Coronary artery (tissue), 2 donors: ENCODE results near the gene KHDC3L.

Experiments used
- DNase-seq: peaks from one replicate; pipeline ENCODE4 v3.0.0-alpha.2; 2017; ENCODE audit warnings: low spot score
- H3K27ac ChIP-seq, 2 donors: fragments of 200-600 bp; sonication (generic); one replicate each; pipeline ENCODE4 v1.5.1; 2016 to 2019
- H3K4me3 ChIP-seq: fragments of 200-600 bp; sonication (generic); 2 replicates; pipeline ENCODE4 v1.5.1; 2016; ENCODE audit warnings: mild to moderate bottlenecking, moderate library complexity
- TF ChIP-seq, protein P1 (sequence below): fragments of 200-600 bp; sonication (generic); IDR thresholded peaks from one replicate; pipeline ENCODE4 v1.5.1; 2019; ENCODE audit warnings: antibody characterized with exemption

Gene KHDC3L

DNA sequence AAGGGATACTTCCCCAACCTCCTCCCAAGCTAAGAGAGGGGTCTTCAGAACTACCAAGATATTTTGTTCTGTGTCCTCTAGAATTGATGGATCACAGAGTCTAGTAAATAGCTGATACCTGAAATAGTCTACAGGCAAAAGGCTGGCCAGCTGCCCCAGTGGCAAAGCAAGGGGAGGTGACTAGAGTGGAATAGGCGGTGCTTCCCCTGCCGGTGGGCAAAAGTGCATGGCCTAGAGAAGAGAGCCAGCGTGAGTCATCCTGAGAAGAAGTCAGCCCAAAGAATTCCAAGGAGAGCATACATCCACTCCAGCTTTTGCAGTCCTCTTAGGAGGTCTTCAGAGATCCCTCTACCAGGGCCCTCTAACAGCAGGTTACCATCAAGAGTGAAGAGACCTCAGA lies 23.1 kb upstream of the KHDC3L start:
- H3K4me3 ChIP-seq: no peak overlapping the region
- H3K27ac ChIP-seq: no peak overlapping the region
- TF ChIP-seq, protein P1, sequence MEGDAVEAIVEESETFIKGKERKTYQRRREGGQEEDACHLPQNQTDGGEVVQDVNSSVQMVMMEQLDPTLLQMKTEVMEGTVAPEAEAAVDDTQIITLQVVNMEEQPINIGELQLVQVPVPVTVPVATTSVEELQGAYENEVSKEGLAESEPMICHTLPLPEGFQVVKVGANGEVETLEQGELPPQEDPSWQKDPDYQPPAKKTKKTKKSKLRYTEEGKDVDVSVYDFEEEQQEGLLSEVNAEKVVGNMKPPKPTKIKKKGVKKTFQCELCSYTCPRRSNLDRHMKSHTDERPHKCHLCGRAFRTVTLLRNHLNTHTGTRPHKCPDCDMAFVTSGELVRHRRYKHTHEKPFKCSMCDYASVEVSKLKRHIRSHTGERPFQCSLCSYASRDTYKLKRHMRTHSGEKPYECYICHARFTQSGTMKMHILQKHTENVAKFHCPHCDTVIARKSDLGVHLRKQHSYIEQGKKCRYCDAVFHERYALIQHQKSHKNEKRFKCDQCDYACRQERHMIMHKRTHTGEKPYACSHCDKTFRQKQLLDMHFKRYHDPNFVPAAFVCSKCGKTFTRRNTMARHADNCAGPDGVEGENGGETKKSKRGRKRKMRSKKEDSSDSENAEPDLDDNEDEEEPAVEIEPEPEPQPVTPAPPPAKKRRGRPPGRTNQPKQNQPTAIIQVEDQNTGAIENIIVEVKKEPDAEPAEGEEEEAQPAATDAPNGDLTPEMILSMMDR: no peak
- DNase-seq: no peak

DNA sequence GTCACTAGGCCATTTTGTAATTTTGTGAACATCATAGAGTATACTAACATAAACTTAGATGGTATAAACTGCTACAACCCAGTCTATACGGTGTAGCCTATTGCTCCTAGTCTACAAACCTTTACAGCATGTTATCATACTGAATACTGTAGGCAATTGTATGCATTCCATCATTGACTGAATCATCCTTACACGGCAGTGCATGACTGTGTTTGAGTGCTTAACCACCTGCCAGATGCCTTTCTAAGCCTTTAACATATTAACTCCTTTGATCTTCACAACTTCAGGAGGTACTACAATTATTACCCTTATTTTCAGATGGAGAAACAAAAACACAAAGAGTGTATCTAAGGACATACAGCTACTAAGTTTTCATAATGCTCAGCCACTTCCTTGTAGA lies 22.4 kb upstream of the KHDC3L start:
- TF ChIP-seq, protein P1: no peak
- H3K4me3 ChIP-seq: no peak overlapping the region
- DNase-seq: no peak
- H3K27ac ChIP-seq: no peak overlapping the region

GRCh38 chr6:73341335-73341734 lies 21.1 kb upstream of the KHDC3L start:
- H3K4me3 ChIP-seq: no peak overlapping the region

GRCh38 chr6:73342174-73342573 lies 20.3 kb upstream of the KHDC3L start:
- no peak for DNase-seq
- TF ChIP-seq, protein P1: no peak
- H3K4me3 ChIP-seq: no peak overlapping the region
- no peak overlapping the region for H3K27ac ChIP-seq

More at GRCh38 chr6:73341335-73341734, 21.1 kb upstream of the KHDC3L start:
- no peak for DNase-seq
- H3K27ac ChIP-seq: no peak overlapping the region
- TF ChIP-seq, protein P1: no peak

DNA sequence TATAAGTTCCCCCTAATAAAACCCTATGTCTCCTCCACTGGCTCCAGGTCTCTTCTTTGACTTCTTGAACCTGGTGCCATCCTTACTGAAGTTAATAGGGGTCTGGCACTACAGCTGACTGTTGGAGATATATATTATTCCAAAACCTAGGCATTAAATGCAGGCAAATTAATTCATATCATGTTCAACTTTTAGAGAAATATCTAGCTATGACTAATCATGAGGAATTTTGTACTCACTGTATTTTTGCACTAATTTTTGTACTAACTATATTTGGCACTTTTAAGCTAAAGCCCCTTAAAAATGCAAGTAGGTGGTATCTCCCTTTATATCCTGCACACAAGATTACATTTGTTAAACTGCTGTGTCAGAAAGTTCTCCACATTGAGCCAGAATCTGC lies 19.3 kb upstream of the KHDC3L start:
- H3K27ac ChIP-seq: no peak overlapping the region

GRCh38 chr6:73348550-73349204 lies 13.8 kb upstream of the KHDC3L start:
- H3K4me3 ChIP-seq: no peak overlapping the region
- TF ChIP-seq, protein P1: no peak
- H3K27ac ChIP-seq: no peak overlapping the region
- DNase-seq: no peak

More for the DNA sequence above, 19.3 kb upstream of the KHDC3L start:
- no peak for DNase-seq
- TF ChIP-seq, protein P1: no peak
- H3K4me3 ChIP-seq: no peak overlapping the region

DNA sequence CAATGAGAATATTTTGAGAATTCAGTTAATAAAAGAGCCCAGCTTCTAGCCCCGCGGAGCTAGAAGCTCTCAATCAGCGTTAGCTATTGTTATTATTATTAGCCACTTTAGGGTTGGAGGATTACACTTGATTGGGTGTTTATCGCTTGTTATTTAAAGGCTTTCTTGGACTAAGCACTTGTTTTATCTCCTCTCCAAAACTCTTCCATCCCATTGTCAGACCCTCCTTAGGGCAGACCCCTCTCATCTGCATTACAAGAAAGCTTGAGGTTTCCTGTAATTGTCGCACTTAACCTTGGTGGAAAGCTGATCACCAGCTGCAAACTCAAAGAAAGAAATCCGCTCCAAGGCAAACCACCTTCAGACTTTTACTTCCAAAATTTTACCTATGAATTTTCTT lies 13.1 kb upstream of the KHDC3L start:
- Histone ChIP-seq H3K27ac (no peak overlapping the region), H3K4me3 (no peak overlapping the region)
- no peak for DNase-seq
- TF ChIP-seq, protein P1: no peak
